Smooth muscle cell (in vitro differentiated cells): Measurements from ENCODE around the gene PAQR5. TPM values are rescaled to one million over a fixed set of nuclear protein-coding genes. Genes with fewer than 3 reads are reported as not detected.
"Not testable (repeated sequence)": the region's sequence is repeated elsewhere in the genome, so short reads cannot be mapped to it uniquely, and the experiment has no call there.

ENCODE experiments used
- DNase-seq: peaks from one replicate; lab custom pipeline; 2025; ENCODE audit not compliant: unreplicated experiment; lab: John Stamatoyannopoulos, UW
- H2AFZ ChIP-seq: fragments of 200-600 bp; sonication (generic); 2 replicates; pipeline ENCODE4 v1.6.0; 2016; ENCODE audit warnings: antibody characterized with exemption, low read depth, mild to moderate bottlenecking
- H3F3A ChIP-seq: fragments of 200-600 bp; sonication (generic); 2 replicates; pipeline ENCODE4 v1.6.0; 2017; ENCODE audit warnings: antibody characterized with exemption, low read depth
- H3K27ac ChIP-seq: fragments of 200-600 bp; sonication (generic); 2 replicates; pipeline ENCODE4 v1.5.1; 2016; ENCODE audit warnings: low read depth, mild to moderate bottlenecking
- H3K27me3 ChIP-seq: fragments of 200-600 bp; sonication (generic); 2 replicates; pipeline ENCODE4 v1.6.1; 2016; ENCODE audit warnings: low read depth, mild to moderate bottlenecking
- H3K36me3 ChIP-seq: fragments of 200-600 bp; sonication (generic); 2 replicates; pipeline ENCODE4 v1.5.1; 2016; ENCODE audit warnings: low read depth
- H3K4me1 ChIP-seq: fragments of 200-600 bp; sonication (generic); 2 replicates; pipeline ENCODE4 v1.5.1; 2016; ENCODE audit warnings: low read depth
- H3K4me2 ChIP-seq: fragments of 200-600 bp; sonication (generic); 2 replicates; pipeline ENCODE4 v1.6.0; 2016; ENCODE audit warnings: mild to moderate bottlenecking
- H3K4me3 ChIP-seq: fragments of 200-600 bp; sonication (generic); 2 replicates; pipeline ENCODE4 v1.5.1; 2016; ENCODE audit warnings: mild to moderate bottlenecking
- H3K79me2 ChIP-seq: fragments of 200-600 bp; sonication (generic); 2 replicates; pipeline ENCODE4 v1.6.0; 2016; ENCODE audit warnings: low read depth, mild to moderate bottlenecking
- H3K9ac ChIP-seq: fragments of 200-600 bp; sonication (generic); 2 replicates; pipeline ENCODE4 v1.6.0; 2016; ENCODE audit warnings: low read depth
- H3K9me3 ChIP-seq: fragments of 200-600 bp; sonication (generic); replicated peaks from 2 replicates; pipeline ENCODE4 v1.5.1; 2016; ENCODE audit warnings: low read depth
- H4K20me1 ChIP-seq: fragments of 200-600 bp; sonication (generic); 2 replicates; pipeline ENCODE4 v1.6.0; 2016; ENCODE audit warnings: low read depth
- WGBS: methylation state at CpG from one replicate; pipeline ENCODE4 v1.1.7; 2016; ENCODE audit warnings: low lambda C conversion rate; 5-methylcytosine and 5-hydroxymethylcytosine counted together
- polyA plus RNA-seq: library from polyadenylated mRNA; unstranded; fragments of >200 nt; fragmentation: Nextera tagmentation; extraction: Ambion mirVana; gene quantifications from 2 replicates; pipeline ENCODE4 v1.2.1, GENCODE V29; 2016
- total RNA-seq: library from RNA; depleted of rRNA; stranded (reverse); fragments of >200 nt; gene quantifications from 2 replicates; pipeline ENCODE4 v1.2.3, GENCODE V29; 2014
- TF ChIP-seq, protein P1 (sequence below): fragments of 200-600 bp; sonication (generic); IDR thresholded peaks from 2 replicates; pipeline ENCODE4 v1.5.1; 2017; ENCODE audit warnings: borderline replicate concordance, mild to moderate bottlenecking, antibody characterized with exemption; ENCODE audit not compliant: insufficient read depth, poor library complexity, severe bottlenecking

Gene PAQR5
- total and polyA plus RNA-seq, 2 experiments from 2014 or later: 1.5 to 1.6 TPM

DNA sequence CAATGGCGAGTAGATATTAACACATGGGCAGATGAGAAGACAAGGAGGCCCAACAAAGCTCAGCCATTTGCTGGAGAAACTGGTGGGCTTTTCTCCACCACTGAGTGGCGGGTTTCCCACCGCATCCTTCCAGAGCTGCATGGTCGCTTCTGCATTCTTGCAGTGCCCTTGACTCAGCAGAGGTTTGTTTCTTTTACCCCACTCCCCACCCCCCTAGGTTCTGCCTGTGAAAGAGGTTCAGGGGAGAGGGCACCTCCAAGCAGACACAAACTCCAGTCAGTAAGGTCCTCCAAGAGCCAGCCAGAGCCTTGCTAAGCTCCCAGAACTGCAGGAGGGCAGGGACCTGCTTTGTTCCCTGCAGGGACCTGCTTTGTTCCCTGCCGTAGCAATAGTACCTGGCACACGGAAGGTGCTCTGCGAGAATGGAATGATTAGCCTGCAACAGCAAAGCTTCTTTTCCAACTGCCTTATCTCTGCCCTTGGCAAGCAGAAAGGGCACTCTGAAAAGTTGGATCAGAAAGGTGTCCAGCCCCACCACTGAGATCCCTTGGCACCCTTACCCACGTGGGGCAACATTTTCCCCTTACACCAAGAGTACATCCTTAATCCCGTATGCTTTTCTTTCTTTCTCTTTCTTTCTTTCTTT lies 1.4 kb downstream of the PAQR5 start:
- no peak overlapping the region for H2AFZ ChIP-seq

DNA sequence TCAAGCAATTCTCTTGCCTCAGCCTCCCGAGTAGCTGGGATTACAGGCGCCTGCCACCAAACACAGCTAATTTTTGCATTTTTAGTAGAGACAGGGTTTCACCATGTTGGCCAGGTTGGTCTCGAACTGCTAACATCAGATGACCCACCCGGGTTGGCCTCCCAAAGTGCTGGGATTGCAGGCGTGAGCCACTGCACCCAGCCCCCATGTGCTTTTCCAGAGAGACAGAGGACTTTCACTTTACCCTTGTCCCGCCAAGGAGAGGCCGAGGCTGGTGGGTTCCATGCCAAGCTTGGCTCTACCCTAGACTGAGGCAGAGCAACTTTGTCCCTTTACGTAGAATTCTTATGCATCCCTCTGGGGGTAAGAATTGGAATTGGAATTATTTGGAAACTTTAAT lies 2.4 kb downstream of the PAQR5 start:
- not testable (repeated sequence) for H3K79me2 ChIP-seq, H3K9me3 ChIP-seq, DNase-seq, H3K4me3 ChIP-seq, H3K4me2 ChIP-seq, H4K20me1 ChIP-seq, H3K4me1 ChIP-seq, H3K36me3 ChIP-seq, H3K9ac ChIP-seq, H2AFZ ChIP-seq, H3K27ac ChIP-seq, H3F3A ChIP-seq
- WGBS: 90% methylated on average over 8 of the region's 8 CpGs
- H3K27me3 ChIP-seq: peaks cover 46% of the 10 kb centered on the region

More for the DNA sequence above, 1.4 kb downstream of the PAQR5 start:
- no peak overlapping the region for H3K4me2 ChIP-seq
- DNase-seq: no peak
- H3K27me3 ChIP-seq: peaks cover 54% of the 10 kb centered on the region
- H3K27ac ChIP-seq: no peak overlapping the region
- H3K36me3 ChIP-seq: no peaks in the 10 kb centered on the region
- H3K4me1 ChIP-seq: peaks cover 5% of the 10 kb centered on the region
- 41% methylated on average over 9 of the region's 9 CpGs for WGBS
- TF ChIP-seq, protein P1, sequence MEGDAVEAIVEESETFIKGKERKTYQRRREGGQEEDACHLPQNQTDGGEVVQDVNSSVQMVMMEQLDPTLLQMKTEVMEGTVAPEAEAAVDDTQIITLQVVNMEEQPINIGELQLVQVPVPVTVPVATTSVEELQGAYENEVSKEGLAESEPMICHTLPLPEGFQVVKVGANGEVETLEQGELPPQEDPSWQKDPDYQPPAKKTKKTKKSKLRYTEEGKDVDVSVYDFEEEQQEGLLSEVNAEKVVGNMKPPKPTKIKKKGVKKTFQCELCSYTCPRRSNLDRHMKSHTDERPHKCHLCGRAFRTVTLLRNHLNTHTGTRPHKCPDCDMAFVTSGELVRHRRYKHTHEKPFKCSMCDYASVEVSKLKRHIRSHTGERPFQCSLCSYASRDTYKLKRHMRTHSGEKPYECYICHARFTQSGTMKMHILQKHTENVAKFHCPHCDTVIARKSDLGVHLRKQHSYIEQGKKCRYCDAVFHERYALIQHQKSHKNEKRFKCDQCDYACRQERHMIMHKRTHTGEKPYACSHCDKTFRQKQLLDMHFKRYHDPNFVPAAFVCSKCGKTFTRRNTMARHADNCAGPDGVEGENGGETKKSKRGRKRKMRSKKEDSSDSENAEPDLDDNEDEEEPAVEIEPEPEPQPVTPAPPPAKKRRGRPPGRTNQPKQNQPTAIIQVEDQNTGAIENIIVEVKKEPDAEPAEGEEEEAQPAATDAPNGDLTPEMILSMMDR: no peak
- H3K79me2 ChIP-seq: no peaks in the 10 kb centered on the region
- H3K9ac ChIP-seq: no peak overlapping the region
- peaks cover 7% of the 10 kb centered on the region for H3F3A ChIP-seq
- H3K4me3 ChIP-seq: no peak overlapping the region
- no peaks in the 10 kb centered on the region for H4K20me1 ChIP-seq
- no peaks in the 10 kb centered on the region for H3K9me3 ChIP-seq

DNA sequence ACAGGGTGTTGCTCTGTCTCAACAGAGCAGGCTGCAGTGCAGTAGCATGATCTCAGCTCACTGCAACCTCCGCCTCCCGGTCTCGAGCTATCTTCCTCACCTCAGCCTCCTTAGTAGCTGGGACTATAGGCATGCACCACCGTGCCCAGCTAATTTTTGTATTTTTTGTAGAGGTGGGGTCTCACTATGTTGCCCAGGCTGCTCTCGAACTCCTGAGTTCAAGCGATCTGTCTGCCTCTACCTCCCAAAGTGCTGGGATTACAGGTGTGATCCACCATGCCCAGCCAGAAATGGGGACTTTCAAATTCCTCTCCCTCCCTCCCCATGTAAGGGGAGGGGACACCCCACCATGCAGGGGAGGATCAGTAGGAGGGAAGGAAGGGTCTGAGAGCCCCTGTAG lies 3.4 kb downstream of the PAQR5 start:
- H3K4me2 ChIP-seq, H3K36me3 ChIP-seq, H3K9me3 ChIP-seq, H3K27ac ChIP-seq, DNase-seq, H4K20me1 ChIP-seq, H3K4me3 ChIP-seq, H3K4me1 ChIP-seq, H3K9ac ChIP-seq, H3F3A ChIP-seq, H3K79me2 ChIP-seq, H2AFZ ChIP-seq: not testable (repeated sequence)
- peaks cover 40% of the 10 kb centered on the region for H3K27me3 ChIP-seq
- 91% methylated on average over 6 of the region's 6 CpGs for whole genome bisulfite sequencing

DNA sequence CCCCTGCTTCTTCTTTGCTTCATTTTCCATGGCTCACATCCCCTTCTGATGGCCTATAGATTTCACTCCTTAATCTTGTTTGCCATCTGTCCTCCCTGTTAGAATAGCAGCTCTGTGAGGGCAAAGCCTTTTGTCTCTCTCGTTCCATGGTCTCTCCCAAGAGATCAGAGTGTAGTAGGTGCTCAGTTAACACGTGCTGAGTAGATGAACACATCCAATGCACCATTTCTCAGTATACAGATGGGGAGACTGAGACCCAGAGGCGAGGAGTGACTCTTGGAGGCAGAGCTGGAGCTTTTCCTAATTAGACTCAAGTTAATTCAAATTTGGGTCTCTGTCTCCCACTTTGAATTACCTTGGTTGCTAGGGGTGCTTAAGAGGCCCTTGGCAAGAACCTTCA lies 4.2 kb downstream of the PAQR5 start:
- TF ChIP-seq, protein P1: no peak
- no peak overlapping the region for H3K4me2 ChIP-seq
- no peaks in the 10 kb centered on the region for H3K9me3 ChIP-seq
- H4K20me1 ChIP-seq: no peaks in the 10 kb centered on the region
- DNase-seq: no peak
- H3K36me3 ChIP-seq: no peaks in the 10 kb centered on the region
- peaks cover 32% of the 10 kb centered on the region for H3K27me3 ChIP-seq
- H2AFZ ChIP-seq: no peak overlapping the region
- H3F3A ChIP-seq: peaks cover 9% of the 10 kb centered on the region
- no peak overlapping the region for H3K9ac ChIP-seq
- peaks cover 5% of the 10 kb centered on the region for H3K4me1 ChIP-seq
- WGBS: 63% methylated on average over 3 of the region's 3 CpGs
- H3K27ac ChIP-seq: no peak overlapping the region
- no peaks in the 10 kb centered on the region for H3K79me2 ChIP-seq
- no peak overlapping the region for H3K4me3 ChIP-seq
